ENCODE data around the gene PRRC2B. TPM values are rescaled to one million over a fixed set of nuclear protein-coding genes. Genes with fewer than 3 reads are reported as not detected.
"Not testable (repeated sequence)": the region's sequence is repeated elsewhere in the genome, so short reads cannot be mapped to it uniquely, and the experiment has no call there.

The PRRC2B gene
- total and polyA plus RNA-seq, 12 donors, result 26.4 to 153 (median 126) TPM

DNA sequence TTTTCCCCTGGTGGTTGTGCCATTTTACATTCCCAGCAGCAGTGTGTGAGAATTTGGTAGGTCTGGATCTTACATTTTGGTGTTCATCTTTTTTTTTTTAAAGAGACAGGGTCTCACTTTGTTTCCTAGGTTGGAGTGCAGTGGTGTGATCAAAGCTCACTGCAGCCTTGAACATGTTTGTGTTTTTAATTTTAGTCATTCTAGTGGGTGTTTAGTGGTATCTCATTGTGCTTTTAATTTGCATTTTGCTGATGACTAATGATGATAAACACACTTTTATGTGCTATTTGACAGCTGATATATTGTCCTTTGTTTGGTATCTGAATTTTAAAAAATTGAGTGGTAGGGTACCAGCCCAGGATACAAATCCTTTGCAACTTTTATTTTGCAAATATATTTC, 55.4 kb downstream of the PRRC2B start:
- no peak overlapping the region for H3K4me3 ChIP-seq
- intact Hi-C loops (cut with DNase I), result no loop called here
- no peaks in the 10 kb centered on the region for H3K4me1 ChIP-seq
- H3K9me3 ChIP-seq, result no peaks in the 10 kb centered on the region
- ATAC-seq, result no peak
- no peak for DNase-seq
- peaks cover 0 to 100% (median 59%) of the 10 kb centered on the region in 9 donors for H3K36me3 ChIP-seq
- H3K27me3 ChIP-seq, result no peaks in the 10 kb centered on the region
- H3K27ac ChIP-seq, result no peak overlapping the region
- TF ChIP-seq, protein P1, sequence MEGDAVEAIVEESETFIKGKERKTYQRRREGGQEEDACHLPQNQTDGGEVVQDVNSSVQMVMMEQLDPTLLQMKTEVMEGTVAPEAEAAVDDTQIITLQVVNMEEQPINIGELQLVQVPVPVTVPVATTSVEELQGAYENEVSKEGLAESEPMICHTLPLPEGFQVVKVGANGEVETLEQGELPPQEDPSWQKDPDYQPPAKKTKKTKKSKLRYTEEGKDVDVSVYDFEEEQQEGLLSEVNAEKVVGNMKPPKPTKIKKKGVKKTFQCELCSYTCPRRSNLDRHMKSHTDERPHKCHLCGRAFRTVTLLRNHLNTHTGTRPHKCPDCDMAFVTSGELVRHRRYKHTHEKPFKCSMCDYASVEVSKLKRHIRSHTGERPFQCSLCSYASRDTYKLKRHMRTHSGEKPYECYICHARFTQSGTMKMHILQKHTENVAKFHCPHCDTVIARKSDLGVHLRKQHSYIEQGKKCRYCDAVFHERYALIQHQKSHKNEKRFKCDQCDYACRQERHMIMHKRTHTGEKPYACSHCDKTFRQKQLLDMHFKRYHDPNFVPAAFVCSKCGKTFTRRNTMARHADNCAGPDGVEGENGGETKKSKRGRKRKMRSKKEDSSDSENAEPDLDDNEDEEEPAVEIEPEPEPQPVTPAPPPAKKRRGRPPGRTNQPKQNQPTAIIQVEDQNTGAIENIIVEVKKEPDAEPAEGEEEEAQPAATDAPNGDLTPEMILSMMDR (IDR thresholded peaks at IDR 0.05), result no peak

DNA sequence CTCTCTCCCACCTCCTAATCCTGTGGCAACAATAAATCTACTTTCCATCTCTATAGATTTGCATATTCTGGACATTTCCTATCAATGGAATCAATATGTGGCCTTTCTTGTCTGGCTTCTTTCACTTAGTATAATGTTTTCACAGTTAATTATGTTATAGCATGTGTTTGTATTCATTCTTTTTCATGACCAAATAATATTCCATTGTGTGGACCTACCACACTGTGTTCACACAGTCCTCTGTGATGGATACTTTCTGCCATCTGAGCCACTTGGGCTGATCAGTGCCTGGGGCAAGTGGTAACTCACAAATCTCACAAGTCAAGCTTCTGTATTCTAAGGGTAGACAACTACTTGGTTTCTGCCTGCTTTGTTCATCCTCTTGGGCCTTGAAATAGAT, 60.1 kb downstream of the PRRC2B start:
- DNase-seq, result no peak
- no peak overlapping the region for H3K27ac ChIP-seq
- H3K36me3 ChIP-seq, result peaks cover 0 to 100% (median 66%) of the 10 kb centered on the region in 9 donors
- intact Hi-C loops (cut with DNase I), result no loop called here
- H3K9me3 ChIP-seq, result no peaks in the 10 kb centered on the region
- no peaks in the 10 kb centered on the region for H3K4me1 ChIP-seq
- H3K4me3 ChIP-seq, result no peak overlapping the region
- TF ChIP-seq, protein P1 (IDR thresholded peaks at IDR 0.05), result no peak
- ATAC-seq, result no peak
- no peaks in the 10 kb centered on the region for H3K27me3 ChIP-seq

DNA sequence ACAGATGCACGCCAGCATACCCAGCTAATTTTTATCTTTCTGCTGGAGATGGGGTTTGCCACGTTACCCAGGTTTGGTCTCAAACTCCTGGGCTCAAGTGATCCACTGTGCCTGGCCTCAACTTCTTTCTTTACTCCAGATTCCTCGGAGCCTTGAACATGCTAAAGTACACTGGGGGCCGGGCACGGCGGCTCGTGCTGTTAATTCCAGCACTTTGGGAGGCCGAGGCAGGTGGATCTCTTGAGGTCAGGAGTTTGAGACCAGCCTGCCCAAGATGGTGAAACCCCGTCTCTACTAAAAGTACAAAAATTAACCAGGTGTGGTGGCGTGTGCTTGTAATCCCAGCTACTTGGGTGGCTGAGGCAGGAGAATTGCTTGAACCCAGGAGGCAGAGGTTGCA, 61.8 kb downstream of the PRRC2B start:
- WGBS, 2 donors, result 94 to 96% methylated on average over 10 of the region's 10 CpGs
- intact Hi-C loops (cut with DNase I); H3K4me1 ChIP-seq; H3K9me3 ChIP-seq; H3K27me3 ChIP-seq; H3K4me3 ChIP-seq; DNase-seq; ATAC-seq; H3K27ac ChIP-seq: not testable (repeated sequence)
- H3K36me3 ChIP-seq, result peaks cover 0 to 100% (median 70%) of the 10 kb centered on the region in 9 donors

DNA sequence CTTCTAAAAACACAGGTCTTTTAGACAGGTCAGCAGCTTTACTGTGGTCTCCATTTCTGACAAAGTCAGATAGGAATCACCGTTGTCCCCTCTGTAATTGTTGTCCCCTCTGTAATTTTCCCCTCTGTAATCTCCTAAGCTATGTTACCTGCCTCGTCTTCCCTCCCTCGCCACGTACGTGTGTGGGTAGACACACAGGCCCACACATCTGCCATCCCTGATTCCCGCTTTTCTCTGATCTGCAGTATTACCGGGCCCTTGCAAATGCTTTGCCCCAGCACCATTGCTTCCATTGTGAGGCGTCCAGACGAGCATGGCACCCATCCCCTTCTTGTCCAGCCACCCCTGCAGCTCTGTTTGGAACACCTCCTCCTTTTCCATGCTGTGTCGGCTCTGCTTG, 63.9 kb downstream of the PRRC2B start:
- 93 to 94% methylated on average over 10 of the region's 10 CpGs for WGBS, 2 donors
- Histone ChIP-seq H3K4me1 (no peaks in the 10 kb centered on the region), H3K27ac (no peak overlapping the region), H3K36me3 (peaks cover 0 to 100% (median 76%) of the 10 kb centered on the region in 9 donors), H3K27me3 (no peaks in the 10 kb centered on the region), H3K4me3 (no peak overlapping the region), H3K9me3 (no peaks in the 10 kb centered on the region)
- ATAC-seq (no peak), DNase-seq (no peak)
- intact Hi-C loops (cut with DNase I), result no loop called here
- TF ChIP-seq, protein P1 (IDR thresholded peaks at IDR 0.05), result no peak

DNA sequence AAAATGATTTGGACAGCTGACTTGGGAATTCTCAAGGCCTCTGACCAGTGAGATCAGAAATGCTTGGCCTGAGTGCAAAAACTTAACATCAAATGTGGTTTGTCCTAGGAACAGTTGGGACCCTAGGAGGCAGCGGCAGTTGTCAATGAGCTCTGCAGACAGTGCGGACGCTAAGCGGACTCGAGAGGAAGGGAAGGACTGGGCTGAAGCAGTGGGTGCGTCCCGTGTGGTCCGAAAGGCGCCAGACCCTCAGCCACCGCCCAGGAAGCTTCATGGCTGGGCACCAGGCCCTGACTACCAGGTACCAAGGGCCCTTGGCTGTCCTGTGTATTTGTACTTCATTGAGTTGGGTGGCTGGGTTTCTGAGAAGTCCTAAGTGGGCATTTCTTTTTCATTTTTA, 65.2 kb downstream of the PRRC2B start:
- intact Hi-C loops (cut with DNase I), result no loop called here
- ATAC-seq, result no peak
- Histone ChIP-seq H3K4me3 (no peak overlapping the region), H3K4me1 (peaks cover 0 to 3% (median 0%) of the 10 kb centered on the region in 9 donors), H3K27me3 (no peaks in the 10 kb centered on the region), H3K36me3 (peaks cover 0 to 100% (median 71%) of the 10 kb centered on the region in 9 donors), H3K27ac (no peak overlapping the region), H3K9me3 (no peaks in the 10 kb centered on the region)
- TF ChIP-seq, protein P1 (IDR thresholded peaks at IDR 0.05), result no peak
- no peak for DNase-seq
- 89 to 93% methylated on average over 10 of the region's 10 CpGs for WGBS, 2 donors
